GM19035 (cell line): ENCODE results near the gene PAM16.
"Not testable (repeated sequence)": the region's sequence is repeated elsewhere in the genome, so short reads cannot be mapped to it uniquely, and the experiment has no call there.

Source experiments
- ATAC-seq: cut with Tn5 transposase; IDR thresholded peaks from one replicate; pipeline ENCODE4 v1.9.1; 2021; ENCODE audit not compliant: unreplicated experiment

The PAM16 gene

DNA sequence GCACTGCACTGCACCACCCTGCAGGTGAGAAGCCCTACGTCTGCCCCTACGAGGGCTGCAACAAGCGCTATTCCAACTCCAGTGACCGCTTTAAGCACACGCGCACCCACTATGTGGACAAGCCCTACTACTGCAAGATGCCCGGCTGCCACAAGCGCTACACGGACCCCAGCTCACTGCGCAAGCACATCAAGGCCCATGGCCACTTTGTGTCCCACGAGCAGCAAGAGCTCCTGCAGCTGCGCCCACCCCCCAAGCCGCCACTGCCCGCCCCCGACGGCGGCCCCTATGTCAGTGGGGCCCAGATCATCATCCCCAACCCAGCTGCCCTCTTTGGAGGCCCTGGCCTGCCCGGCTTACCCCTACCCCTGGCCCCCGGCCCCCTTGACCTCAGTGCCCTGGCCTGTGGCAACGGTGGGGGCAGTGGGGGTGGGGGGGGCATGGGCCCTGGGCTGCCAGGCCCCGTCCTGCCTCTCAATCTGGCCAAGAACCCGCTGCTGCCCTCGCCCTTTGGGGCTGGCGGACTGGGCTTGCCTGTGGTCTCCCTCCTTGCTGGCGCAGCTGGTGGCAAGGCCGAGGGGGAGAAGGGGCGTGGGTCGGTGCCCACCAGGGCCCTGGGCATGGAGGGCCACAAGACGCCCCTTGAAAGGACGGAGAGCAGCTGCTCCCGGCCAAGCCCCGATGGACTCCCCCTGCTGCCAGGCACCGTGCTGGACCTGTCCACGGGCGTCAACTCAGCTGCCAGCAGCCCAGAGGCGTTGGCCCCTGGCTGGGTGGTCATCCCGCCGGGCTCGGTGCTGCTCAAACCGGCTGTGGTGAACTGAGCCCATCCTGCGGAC, 14.2 kb downstream of the PAM16 start:
- ATAC-seq = no peak

DNA sequence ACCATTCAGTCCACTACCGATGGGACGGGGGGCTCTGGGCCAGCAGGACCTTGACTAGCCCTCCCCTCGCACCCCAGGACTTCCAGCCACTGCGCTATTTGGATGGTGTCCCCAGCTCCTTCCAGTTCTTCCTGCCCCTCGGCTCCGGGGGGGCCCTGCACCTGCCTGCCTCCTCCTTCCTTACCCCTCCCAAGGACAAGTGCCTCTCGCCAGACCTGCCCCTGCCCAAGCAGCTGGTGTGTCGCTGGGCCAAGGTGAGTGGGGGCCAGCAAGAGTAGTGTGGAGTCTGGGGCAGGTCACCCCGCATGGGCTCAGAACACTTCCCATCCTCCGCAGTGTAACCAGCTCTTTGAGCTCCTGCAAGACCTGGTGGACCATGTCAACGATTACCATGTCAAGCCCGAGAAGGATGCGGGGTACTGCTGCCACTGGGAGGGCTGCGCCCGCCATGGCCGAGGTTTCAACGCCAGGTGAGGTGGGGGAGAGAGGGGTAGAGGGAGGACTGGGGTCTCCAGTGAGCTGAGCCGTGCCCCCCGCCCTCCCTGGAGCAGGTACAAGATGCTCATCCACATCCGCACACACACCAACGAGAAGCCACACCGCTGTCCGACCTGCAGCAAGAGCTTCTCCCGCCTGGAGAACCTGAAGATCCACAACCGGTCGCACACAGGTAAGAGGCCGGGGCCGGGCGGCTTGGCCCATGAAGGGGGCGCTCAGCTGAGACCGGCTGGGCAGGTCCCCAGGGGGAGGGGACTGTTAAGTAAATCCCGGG, 16.2 kb downstream of the PAM16 start:
- ATAC-seq = no peak

DNA sequence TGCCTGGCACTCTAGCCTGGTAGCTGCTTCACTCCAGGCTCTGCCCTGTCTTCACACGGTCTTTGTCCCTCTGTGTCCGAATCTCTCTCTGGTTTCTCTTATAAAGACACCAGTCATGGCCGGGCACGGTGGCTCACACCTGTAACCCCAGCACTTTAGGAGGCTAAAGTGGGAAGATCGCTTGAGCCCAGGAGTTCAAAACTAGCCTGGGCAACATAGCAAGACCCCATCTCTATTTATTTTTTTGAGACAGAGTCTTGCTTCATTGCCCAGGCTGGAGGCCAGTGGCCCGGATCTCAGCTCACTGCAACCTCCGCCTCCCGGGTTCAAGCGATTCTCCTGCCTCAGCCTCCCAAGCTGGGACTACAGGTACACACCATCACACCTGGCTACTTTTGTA, 17.4 kb downstream of the PAM16 start:
- ATAC-seq = not testable (repeated sequence)

DNA sequence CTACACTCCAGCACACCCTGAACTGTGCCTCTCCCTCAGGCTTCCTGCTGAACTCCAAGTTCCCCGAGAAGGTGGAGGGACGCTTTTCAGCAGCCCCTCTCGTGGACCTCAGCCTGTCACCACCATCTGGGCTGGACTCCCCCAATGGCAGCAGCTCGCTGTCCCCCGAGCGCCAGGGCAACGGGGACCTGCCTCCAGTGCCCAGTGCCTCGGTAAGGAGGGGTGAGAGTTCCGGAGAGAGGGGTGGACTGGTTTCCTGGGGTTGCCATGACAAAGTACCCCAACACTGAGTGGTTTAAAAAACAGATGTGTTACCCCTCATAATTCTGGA, 17.8 kb downstream of the PAM16 start:
- ATAC-seq = no peak

DNA sequence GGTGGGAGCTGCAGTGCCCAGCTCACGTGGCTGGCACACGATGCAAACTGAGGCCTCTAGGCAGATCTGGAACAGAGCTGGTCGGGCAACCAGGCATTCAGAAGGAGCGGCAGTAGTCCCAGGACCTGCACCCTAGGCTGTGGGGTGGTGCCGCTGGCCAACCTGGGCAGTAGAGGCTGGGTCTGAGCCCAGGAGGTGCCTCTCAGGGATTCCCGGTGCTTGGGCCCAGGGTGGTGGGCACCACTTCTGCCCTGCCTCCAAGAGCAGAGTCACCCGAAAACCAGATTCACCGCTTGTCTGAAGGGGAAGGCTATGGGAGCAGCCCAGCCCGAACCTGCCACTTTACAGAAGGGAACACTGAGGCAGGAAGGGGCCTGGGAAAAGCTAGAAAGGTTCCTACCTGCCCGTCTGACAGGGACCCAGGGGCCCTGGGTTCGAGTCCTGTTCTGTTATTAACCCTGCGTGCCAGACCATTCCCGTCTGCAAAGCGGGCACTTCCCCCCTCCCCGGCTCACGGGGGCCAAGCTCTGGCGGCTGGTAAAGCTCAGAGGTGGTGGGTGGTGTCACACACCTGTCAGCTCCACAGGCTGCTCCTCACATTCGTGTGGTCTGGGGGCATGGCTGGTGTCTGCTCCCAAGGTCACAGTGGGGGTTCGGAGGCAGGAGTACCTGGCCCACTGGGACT, 18.4 kb downstream of the PAM16 start:
- ATAC-seq = no peak

DNA sequence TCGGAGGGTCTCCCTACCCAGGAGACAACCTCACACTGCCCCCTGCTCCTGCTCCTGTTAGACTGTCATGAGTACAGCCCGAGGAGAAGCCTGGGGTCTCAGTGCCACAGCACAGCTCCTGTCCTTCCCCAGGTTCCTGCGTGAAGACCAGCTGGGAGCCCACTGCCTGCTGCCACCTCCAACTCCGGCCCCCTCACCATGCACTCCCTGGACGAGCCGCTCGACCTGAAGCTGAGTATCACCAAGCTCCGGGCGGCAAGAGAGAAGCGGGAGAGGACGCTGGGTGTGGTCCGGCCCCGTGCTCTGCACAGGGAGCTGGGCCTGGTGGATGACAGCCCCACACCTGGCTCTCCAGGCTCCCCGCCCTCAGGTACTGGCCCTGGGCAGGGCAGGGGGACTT, 19.0 kb downstream of the PAM16 start:
- no peak for ATAC-seq

DNA sequence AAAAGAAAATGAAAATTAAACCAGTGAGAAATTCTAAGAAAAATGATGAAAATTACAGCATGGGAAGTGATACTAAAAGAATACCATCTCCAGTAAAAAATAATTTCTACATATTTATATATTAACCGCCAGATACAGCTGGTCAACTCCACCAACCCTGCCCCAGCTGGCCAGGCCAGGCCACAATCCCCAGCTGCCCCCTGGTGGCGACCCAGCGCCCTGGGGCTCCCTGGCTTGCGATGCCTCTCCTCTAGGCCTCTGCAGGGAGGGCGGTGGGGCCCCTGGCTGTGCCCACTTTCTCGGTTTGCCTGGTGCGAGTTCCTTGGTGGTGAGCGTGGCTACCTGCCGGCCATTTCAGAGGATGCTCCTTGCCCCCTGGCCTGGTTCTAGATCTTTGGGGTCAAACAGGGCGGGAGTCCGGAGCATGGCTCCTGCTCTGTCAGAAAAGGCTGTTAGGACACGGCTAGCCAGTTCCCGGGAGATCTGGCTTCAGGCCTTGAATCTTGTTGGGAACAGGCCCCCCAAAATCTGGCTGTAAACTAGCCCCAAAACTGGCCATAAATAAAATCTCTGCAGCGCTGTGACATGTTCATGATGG, 20.7 kb downstream of the PAM16 start:
- no peak for ATAC-seq

DNA sequence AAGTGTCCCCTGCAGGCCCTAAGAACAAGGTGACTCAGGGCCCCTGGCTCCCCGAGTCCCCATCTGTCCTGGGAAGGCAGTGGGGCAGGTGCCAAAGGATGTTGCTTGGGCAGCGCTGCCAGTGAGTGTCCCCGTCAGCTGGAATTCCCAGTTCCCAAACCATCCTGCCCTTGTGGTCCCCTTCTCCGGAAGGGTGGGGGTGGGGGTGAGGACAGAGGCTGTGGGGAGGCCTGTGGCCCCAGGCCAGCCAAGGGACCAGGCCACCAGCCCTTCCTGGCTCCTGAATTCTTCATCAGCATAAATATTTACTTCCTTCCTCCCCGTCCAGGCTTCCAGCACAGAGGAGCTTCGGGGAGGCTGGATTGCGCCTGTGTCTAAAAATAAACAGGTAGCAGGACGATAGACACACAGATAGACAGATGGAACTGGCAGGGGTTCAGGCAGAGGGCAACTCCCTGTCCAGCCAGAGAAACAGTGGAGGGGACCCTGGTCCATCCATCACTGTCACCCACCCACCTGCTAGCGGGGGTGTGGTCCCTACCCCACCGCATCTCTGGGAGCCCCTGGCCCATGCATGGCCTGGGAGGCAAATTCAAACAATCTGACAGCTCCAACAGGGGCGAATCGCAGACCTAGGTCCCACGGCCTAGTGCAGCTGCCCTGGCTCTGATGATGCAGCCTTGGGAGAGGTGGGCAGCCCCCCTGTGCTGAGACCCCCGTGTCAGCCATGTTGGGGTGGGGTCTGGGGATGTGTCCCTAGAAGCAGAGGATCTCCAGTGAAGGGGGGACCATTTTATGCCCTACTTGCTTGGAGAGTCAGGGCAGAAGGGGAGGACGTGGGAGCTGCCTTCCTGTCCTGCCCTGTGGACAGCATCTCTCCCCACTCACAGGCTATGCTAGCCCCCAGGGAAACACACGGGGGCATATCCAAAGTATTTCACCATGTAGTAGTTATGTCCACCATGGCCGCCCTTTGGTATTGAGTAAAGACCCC, 22.0 kb downstream of the PAM16 start:
- no peak for ATAC-seq

DNA sequence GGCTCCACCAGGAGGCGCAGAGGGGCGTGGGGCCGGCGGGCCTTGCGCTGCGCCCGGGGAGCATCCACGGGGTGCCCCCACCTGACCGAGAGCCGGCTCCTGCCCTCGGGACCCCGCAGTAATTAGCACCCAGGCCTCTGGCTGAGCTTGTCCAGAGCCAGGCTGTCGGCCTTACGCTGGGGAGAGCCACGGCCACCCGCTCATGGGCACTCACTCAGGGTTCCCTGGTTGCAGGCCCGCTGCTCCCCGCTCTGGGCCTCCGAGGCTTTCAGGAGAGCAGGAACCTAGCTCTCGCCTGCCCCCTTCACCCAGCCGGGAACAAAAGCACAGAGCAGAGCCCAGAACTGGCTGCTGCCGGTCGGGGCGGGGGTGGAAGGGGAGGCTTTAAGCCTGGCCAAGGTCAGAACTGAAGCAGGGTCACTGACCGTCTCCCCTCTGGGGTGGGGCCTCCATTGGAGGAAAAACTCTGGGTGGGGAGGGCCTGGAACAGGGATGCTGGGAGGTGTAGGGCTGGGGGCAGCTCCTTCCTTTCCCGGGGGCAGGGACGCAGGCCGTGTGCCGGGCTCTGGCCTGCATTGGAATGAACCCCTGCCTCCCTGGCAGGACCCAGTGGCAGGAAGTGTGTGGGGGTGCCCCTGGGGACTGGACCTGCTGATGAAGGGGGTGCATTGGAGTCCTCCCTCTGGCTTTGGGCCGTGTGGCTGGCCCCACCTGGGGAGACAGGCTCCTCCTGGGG, 22.9 kb downstream of the PAM16 start:
- no peak for ATAC-seq

DNA sequence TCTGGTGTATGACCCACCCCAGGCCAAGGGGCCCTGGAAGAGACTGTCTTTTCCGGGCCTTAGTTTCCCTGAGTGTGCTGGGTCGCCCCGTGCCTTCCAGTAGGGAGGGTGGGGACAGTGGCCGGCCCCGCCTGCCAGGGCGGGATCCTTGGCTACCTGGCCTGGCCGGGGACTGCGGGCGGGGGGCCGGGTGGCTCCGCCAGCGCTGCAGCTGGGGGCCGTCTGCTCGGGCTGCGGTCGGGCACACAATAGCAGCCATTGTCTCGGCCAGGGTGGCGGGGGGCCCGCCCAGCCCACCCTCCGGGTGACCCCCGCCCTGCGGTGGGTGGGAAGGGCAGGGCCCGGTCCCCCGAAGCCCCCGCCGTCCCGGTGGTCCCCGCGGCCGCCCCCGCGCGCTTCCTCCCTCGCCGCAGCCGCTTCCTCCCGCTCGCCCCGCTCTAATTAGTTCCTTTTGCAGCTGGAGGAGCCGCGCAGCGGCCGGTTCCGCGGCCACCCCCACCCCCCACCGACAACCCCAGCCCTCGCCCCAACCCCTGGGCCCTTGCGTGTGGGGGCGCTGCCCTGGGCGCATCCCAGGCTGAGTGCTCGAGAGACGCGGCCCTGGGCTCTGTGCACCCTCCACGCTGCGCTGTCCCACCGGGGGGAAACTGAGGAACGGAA, 23.6 kb downstream of the PAM16 start:
- no peak for ATAC-seq

DNA sequence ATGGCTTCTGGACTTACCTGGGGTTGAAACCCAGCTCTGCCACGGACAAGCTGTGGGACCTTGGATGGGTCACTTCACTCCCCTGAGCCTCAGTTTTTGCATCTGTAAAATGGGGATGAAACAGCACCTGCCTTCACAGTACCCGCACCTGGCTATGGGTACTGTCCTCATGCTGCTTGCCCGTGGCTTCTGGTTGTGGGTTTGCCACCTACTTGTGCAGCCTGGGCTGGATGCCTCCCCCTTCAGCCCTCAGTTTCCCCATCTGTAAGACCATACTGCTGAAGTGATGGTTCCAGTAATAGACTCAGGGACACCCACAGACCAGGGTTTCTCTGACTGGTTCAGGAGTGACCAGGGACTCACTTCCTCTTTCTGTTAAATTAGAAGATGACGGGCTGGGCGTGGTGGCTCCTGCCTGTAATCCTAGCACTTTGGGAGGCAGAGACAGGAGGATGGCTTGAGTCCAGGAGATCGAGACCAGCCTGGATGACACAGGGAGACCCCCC, 25.8 kb downstream of the PAM16 start:
- ATAC-seq = no peak

DNA sequence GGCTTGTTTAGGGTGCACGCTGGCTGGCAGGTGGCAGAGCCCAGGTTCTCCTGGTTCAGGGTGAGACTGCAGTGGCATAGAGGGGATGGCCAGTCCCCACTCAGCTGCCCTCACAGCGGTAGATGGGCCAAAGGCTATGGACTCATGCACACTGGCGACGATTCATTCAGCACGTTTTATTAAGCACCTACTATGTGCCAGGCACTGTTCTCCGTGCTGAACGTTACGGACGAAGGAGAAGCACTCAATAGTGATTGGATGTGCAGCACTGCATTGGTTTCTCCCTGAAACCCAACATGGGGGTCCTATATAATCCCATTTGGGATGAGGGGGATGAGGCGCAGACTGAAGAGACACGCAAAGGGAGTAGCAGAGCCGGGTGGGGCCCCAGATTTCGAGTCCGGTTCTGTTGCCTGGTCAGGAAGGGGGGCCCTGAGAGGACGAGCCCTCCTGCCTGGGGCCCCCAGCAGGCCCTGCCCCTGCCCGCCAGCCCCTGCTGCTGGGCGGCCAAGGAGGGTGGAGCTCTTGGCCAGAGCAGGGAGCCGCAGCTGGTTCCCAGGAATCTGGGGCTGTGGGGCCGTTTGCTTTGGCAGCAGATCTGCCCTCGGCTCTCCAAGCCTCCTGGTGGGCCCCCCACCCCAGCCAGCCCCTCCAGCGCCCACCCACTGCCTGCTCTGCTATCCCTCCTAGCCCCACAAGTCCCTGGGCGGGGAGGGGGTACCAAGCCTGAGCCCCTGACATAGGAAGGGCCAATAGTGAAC, 26.4 kb downstream of the PAM16 start:
- no peak for ATAC-seq

DNA sequence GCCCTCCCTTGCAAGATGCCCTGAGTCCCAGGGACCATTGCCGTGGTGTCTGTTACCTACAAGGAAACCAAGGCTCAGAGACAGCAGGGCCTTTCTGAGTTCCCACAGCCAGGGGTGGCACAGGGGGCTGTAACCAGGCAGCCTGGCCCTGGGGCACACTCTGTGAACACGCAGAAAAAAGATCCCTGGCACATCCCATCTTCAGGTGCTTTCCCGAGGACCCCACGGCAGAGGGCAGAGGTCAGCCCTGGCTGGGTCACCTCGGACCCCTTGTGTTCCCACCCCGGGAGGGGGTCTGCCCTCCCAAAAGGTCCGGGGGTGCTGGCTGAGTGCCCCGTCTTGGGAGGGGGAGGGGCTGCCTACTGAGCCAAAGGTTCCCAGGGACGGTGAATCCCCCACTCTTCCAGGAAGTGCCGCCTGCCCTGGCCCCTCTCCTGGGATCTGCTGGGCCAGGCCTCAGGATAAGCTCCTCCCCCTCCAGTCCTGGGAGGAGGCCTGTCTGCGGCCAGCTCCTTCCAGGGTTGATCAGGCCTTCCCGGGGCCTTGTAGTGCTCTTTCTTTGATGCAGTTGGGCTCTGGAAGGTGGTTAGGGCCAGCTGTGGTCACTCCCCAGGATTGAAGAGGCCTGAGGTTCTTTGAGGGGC, 27.2 kb downstream of the PAM16 start:
- no peak for ATAC-seq

DNA sequence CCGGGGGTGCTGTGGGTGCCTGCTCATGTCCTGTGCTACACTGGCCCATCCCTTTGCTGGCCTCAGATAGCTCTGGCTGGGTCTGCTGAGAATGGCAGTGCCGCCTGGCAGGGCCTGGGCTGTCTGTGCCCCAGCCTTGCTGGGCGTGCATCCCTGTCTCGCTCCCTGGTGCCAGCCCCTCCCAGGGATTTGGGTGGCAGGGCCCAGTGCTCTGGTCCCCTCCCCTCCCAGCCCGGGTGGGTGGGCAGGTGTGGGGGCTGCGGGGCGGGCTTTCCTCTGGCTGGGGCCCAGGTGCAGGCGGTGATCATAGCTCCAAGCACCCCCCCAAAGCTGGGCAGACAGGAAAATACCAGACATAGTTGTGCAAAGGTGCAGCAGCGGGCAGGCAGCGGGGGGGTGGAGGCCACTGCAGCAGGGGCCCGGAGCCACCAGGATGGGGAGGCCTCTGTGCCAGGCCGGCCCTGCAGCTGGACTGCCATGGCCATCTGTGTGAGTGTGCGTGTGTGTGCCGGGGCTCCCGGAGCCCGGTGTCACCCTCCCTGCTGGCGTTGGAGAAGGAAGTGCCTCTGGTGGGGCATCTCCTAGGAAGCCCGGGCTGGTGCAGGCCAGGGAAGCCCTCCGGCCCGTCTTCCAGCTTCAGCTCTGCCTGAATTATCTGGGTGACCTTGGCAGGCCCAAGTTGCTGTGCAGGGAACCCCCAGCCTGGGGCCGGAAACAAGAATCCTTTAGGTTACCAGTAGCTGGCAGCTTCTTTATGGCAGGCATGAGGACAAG, 27.9 kb downstream of the PAM16 start:
- no peak for ATAC-seq

DNA sequence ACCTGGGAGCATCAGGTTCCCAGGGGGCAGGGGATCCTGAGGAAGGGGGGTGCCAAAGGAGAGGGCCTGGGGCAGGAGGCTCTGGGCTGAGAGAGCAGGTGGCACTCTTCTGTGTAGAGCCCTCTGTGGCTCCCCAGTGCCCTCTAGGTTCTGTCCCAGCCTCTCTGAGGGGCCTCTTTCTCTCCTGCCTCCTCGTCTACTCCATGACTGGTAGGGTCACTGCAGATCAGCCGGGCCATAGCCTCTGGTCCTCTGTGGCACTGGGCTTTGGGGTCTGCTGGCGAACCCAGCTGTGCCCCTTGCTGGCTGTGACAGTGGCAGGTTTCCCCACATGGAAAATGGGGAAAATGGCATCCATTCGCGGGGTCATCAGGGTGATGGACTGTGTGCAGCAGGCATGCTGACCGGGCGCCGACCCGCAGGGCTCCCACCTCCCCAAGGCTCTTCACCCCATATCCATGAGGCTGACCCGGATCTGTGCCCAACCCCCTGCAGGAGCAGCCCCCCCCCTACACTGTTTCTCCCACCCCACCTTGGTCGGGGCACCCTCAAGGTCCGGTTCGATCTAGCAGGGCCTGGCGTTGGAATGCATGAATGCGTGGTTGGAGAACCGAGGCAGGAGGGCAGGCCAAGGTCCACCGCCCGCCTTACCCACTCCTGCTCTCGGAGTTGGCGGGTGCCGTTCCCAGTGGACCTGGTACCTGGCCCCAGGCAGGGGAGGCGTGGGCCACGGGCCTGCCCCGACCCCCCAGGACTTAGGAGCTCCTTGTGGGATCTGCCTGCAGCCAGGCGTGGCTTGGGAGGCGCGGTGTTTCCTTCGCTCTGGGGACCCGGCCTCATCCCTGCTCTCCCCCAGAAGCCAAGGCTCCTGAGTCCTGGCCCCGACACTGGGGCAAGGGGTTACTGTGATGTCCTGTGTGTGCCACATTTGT, 28.7 kb downstream of the PAM16 start:
- ATAC-seq = no peak
